Measurements from ENCODE around the gene GTF2I.
"Not testable (repeated sequence)": the region's sequence is repeated elsewhere in the genome, so short reads cannot be mapped to it uniquely, and the experiment has no call there.

Gene GTF2I

GRCh38 chr7:74657692-74658177, at the start of gene GTF2I:
Gene GTF2I, plus strand, starts transcription at chr7:74657718. Its CDS starts 31,411 bp downstream, at chr7:74689129.
- DNase-seq: peak; percentile 62

- DNase-seq: no peak
Observed at GRCh38 chr7:74612015-74612829, 45.3 kb upstream of the GTF2I start.

DNA sequence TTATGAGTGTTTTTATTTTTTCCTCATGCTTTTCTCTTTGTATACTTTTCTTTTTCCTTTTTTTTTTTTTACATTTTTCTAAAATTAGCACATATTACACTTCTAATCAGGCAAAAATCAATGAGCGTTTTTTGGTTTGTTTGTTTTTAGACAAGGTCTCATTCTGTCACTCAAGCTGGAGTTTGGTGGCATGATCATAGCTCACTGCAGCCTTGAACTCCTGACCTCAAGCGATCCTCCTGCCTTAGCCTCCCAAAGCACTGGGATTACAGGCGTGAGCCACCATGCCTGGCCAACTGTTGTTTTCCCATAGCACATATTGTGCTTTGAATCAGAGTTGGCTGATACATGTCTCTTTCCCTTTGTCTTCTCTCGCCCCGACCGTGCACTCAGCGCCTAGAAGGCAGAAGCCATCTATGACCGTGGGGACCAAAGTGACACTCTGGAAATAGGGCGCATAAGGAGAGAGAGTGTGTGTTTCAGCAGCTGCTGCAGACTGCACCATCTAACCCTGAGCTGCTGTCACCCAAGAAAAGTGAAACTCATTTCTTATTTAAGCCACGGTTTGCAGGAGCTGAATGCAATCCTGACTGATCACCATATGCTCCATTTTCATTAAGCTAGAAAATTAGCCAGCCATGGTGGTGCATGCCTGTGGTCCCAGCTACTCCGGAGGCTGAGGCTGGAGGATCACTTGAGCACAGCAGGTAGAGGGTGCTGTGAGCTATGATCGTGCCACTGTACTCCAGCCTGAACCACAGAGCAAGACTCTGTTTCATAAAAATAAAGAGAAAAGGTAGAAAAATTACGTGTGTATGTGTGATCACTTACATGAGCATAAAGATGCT, 41.4 kb upstream of the GTF2I start:
- no peak for DNase-seq

GRCh38 chr7:74617180-74617744, 40.3 kb upstream of the GTF2I start:
- DNase-seq: no peak

DNA sequence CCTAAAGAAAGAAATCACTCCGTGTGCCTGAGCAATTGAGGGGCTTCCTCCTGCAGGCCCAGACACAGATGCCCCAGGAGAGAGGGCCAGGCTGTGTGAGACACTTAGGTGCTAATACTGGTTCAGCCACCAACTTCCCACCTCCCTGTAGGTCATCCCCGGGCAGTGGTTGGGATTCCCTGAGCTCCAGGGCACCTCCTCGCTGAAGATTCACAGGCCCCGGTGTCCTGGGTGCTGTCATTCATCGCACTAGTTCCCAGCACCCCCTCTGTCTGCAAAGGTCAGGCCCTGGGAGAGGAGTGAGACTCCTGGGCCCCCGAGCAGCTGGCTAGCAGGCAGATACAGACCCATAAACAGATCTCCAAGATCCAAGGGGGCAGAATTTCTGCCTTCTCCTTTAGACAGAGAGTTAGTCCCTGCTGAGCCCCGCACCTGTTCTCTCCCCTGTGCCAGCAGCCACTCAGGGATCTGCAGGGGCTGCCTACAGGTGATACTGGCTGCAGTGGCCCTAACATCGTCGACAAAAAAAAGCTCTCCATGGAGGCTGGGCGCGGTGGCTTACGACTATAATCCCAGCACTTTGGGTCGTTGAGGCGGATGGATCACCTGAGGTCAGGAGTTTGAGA, 38.2 kb upstream of the GTF2I start:
- no peak for DNase-seq

GRCh38 chr7:74622228-74622749, 35.2 kb upstream of the GTF2I start:
- no peak for DNase-seq

DNA sequence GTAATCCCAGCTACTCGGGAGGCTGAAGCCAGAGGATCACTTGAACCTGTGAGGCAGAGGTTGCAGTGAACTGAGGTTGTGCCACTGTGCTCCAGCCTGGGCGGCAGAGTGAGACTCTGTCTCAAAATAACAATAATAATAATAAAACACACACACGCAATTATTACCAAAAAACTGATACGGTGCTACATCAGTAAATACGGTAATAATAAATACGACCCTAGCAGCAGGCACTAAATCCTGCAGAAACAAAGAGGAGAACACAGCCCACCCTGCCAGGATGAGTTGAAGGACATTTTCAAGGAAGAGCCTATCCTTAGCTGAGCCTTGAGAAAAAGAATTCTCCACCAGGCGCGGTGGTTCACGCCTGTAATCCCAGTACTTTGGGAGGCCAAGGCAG, 34.4 kb upstream of the GTF2I start:
- no peak for DNase-seq

DNA sequence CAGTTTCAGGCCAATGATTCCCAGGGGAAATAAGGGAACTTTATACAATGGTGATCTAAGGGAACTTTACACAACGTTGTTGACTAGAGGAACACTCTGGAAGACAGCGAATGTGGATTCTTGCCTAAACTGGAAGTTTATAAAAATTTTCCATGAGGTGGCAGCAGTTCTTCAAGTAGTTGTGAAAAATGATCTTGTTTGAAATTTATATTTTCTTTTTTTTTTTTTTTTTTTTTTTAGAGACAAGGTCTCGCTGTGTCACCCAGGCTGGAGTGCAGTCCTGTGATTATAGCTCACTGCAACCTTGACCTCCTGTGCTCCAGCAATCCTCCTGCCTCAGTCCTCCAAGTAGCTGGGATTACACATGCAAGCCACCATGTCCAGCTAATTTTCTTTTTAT, 32.1 kb upstream of the GTF2I start:
- no peak for DNase-seq

DNA sequence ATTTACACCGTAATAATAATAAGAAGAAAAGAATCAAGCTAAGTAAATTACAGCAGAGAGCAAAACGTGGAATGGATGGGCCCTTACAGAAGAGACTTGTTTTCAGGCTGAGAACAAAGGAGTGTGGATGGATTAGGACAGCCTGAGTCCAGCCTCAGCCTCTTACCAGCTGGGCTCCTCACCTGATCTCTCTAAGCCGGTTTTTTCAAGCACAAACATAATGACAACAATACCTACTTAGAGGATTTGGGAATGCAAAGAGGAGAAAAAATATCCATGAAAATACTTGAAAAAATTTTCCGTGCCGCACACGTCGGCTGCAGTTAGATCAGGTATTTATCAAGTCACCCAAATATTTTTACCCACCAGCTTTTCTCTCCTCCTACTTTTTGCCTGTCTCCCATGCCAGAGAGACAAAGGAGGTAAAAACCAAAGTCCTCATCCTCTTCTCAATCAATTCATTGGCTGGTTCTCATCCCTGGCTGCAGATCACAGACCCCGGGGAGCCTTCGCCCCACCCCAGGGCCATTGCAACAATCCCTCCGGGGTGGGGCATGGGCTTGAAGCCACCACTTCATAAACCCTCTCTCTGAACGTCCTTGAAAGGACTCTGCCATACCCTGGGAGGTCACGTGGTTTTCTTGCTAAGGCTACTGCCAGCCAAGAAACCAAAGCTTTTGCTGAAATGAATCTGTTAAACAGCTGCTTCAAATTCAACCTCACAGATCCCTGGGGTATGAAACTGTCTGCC, 29.7 kb upstream of the GTF2I start:
- no peak for DNase-seq

GRCh38 chr7:74632505-74632904, 25.0 kb upstream of the GTF2I start:
- no peak for DNase-seq

DNA sequence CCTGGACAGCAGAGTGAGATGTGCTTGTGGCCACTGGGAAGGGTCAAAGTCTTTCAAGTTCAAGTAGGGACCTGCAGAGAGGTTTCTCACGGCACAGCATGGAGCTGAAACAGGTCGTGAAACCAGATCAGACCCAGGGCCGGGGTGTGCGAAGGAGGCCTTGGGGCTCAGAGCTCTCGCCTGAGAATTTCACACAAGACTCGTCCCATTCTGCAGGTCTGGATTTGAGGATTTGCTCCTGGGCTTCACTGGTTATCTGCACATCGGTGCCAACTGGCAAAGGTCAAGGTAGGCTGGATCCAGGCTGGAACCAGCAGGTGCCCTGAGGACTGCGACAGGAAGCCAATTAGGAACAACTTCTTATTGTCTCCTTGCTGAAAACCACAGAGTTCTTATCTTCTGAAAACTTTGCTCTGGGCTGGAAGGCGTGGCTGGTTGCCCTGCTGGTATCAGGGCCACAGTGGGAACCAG, 24.0 kb upstream of the GTF2I start:
- no peak for DNase-seq

- no peak for DNase-seq
Observed at GRCh38 chr7:74637745-74638144, 19.8 kb upstream of the GTF2I start.

- peak; percentile 89 for DNase-seq
Observed at GRCh38 chr7:74650055-74650454, 7.5 kb upstream of the GTF2I start.

GRCh38 chr7:74650493-74651132, 6.9 kb upstream of the GTF2I start:
- peak; percentile 47 for DNase-seq

DNA sequence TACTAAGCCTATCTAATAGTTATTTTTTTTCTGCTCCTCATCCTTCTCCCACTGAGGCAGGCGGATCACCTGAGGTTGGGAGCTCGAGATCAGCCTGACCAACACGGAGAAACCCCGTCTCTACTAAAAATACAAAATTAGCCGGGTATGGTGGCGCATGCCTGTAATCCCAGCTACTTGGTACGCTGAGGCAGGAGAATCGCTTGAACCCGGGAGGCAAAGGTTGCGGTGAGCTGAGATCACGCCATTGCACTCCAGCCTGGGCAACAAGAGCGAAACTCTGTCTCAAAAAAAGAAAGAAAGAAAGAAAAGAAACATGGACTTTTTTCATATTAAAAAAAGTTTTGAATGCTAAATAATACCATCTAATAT, 6.4 kb upstream of the GTF2I start:
- not testable (repeated sequence) for DNase-seq

DNA sequence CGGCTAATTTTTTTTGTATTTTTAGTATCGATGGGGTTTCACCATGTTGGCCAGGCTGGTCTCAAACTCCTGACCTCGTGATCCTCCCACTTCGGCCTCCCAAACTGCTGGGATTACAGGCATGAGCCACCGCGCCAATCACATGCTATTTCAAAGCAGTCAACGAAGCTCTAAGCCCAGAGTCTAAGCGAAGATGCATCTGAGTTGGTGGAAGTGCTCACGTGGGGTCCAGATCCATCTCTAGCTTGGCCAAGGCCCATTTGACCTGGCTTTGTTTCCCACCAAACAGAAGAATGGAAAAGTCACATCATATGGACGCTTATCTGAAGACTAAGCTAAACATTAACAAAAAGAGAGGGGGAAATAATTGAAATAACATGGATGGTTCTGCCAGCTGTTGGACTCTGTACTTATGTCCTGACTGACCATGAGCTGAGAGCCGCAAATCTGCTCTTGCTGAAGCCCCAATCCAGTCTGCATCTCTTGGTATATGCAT, 3.8 kb upstream of the GTF2I start:
- DNase-seq: no peak

DNA sequence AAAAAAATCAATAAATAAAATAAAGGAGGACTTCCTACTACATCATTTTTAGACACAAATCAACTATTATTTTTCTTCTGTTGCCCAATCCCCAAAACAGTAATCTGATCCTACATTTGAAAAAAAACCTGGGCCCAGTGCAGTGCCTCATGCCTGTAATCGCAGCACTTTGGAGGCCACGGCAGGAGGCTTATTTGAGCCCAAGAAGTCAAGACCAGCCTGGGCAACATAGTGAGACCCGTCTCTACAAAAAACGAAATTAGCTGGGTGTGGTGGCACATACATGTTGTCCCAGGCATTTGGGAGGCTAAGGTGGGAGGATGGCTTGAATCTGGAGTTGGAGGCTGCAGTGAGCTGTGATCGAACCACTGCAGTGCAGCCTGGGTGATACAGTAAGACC, 2.7 kb upstream of the GTF2I start:
- DNase-seq: no peak

DNA sequence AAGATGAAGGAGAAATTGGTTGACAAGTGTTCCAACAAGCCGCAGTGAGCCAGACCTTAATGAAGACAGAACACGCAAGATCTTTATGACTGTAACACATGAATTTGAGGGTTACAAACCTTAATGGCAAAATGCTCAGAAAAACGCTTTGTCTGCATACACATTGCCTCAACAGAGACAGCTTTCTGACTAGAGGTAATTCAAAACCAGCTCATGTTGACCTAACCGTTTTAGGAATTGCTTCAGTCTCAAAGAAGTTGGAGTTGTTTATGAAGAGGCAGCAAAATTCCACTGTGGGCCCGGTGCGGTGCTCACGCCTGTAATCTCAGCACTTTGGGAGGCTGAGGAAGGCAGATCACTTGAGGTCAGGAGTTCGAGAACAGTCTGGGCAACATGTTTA, 2.2 kb upstream of the GTF2I start:
- DNase-seq: no peak

DNA sequence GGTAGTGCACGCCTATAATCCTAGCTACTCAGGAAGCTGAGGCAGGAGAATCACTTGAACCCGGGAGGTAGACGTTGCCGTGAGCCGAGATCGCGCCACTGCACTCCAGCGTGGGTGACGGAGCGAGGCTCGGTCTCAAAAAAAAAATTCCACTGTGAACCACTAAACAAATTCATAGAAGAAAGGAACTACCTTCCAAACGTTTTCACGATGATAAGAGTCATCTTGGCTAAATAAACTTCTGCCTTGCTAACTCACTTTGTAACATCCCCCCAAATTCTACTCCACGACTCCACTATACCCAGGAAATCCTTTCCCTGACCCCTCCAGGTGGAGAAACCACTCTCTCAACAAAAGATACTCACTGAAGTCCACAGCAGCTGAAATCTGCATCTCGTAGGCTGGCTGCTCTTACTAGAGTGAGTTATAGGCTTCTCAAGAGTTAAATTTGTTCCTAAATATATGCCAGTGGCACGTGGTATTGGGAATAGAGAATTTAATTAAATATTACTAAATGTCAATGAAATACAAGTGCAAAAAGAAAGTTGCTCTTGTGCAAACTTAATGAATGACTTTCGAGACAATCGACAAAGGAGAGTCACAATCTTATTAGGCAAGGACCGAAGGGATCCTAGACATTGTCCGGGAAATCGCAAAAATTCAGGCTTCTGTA, 1.6 kb upstream of the GTF2I start:
- no peak for DNase-seq

DNA sequence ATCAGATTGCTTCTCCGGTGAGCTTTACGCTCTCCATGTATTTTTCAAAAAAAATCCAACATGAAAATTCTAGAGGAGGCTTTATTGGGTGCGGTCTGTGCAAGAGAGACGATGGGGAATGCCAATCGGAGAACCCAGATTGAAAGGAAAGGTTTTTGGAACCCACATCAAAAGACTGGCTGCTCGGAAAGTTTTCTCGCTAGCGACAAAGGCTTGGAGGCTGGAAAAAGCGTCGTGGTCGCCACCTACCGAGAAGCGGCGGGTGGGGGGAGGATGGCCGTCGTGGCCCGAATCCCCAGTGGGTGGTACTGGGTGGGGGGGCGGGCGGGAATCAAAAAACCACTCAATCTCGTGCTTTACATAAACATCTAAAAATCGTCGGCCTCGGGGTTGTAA, 1.1 kb upstream of the GTF2I start:
- peak; percentile 77 for DNase-seq
